Natural killer cell (primary cell): ENCODE measurements around the gene TTC34. TPM values are rescaled to one million over a fixed set of nuclear protein-coding genes. Genes with fewer than 3 reads are reported as not detected.
"Not testable (repeated sequence)": the region's sequence is repeated elsewhere in the genome, so short reads cannot be mapped to it uniquely, and the experiment has no call there.

Source experiments
- ATAC-seq, 3 donors: fragments of 150-1000 bp in 2 of 3; fragments of 200-7000 bp in 1 of 3; cut with Tn5 transposase; 1 replicate in 1 of 3; 2 replicates in 2 of 3; pipeline ENCODE4 v1.10.0; 2021; ENCODE audit warnings: mild to moderate bottlenecking in 2 of 3, moderate library complexity in 2 of 3
- DNase-seq, 2 donors: peaks; one replicate each; pipeline versions ENCODE4 v3.0.0 to v3.0.0-alpha.2; 2013 to 2021; ENCODE audit warnings: mixed read lengths in 1 of 2
- H3K27ac ChIP-seq: one replicate; pipeline ENCODE4 v1.5.1; 2013; ENCODE audit warnings: mild to moderate bottlenecking, low read length
- H3K27me3 ChIP-seq: one replicate; pipeline ENCODE4 v1.6.1; 2013; ENCODE audit warnings: low read length; ENCODE audit not compliant: control insufficient read depth, insufficient read depth
- H3K36me3 ChIP-seq: one replicate; pipeline ENCODE4 v1.6.1; 2013; ENCODE audit warnings: low read length; ENCODE audit not compliant: control insufficient read depth, insufficient read depth
- H3K4me1 ChIP-seq: one replicate; pipeline ENCODE4 v1.6.1; 2013; ENCODE audit warnings: low read length; ENCODE audit not compliant: control insufficient read depth, insufficient read depth
- H3K4me3 ChIP-seq: one replicate; pipeline ENCODE4 v1.5.1; 2013; ENCODE audit warnings: low read length
- H3K9me3 ChIP-seq: one replicate; pipeline ENCODE4 v1.6.1; 2013; ENCODE audit warnings: low read length; ENCODE audit not compliant: control insufficient read depth, insufficient read depth
- H3K27ac Mint-ChIP-seq, 2 donors: one replicate each; pipeline ENCODE4 v1.8.0; 2022; ENCODE audit warnings: mild to moderate bottlenecking in 2 of 2, mixed read lengths in 2 of 2, moderate library complexity in 1 of 2
- H3K27me3 Mint-ChIP-seq, 2 donors: one replicate each; pipeline ENCODE4 v1.8.0; 2022; ENCODE audit warnings: low read depth in 2 of 2, mixed read lengths in 2 of 2
- H3K36me3 Mint-ChIP-seq: one replicate; pipeline ENCODE4 v1.8.0; 2022; ENCODE audit warnings: mixed read lengths
- H3K4me1 Mint-ChIP-seq, 2 donors: one replicate each; pipeline ENCODE4 v1.8.0; 2022; ENCODE audit warnings: mixed read lengths in 2 of 2
- H3K4me3 Mint-ChIP-seq: one replicate; pipeline ENCODE4 v1.8.0; 2022; ENCODE audit warnings: mild to moderate bottlenecking, moderate library complexity, mixed read lengths
- H3K9me3 Mint-ChIP-seq, 2 donors: one replicate each; pipeline ENCODE4 v1.8.0; 2022; ENCODE audit warnings: mixed read lengths in 2 of 2
- WGBS: methylation state at CpG from one replicate; pipeline ENCODE4 v1.1.7; 2013; ENCODE audit warnings: missing lambda C conversion rate; ENCODE audit not compliant: insufficient coverage; 5-methylcytosine and 5-hydroxymethylcytosine counted together
- intact Hi-C: fragments of 100-400 bp; cut with micrococcal nuclease; formaldehyde crosslinking; loops from one replicate; pipeline ENCODE4 v1.14.2; 2022
- total RNA-seq, 4 donors: library from RNA; stranded (reverse); fragments of 120-200 nt in 1 of 4; gene quantifications; one replicate each; pipeline versions ENCODE4 v1.2.3 to v1.2.4, GENCODE V29; 2013 to 2022

Gene TTC34
- total RNA-seq, 3 donors from 2014 or later (not counting 1 experiment from before 2014, with no cell fraction given): 0.80 to 1.4 (median 1.2) TPM

- H3K9me3 Mint-ChIP-seq, H3K27ac ChIP-seq, H3K27ac Mint-ChIP-seq, H3K4me3 ChIP-seq, intact Hi-C loops, H3K4me1 Mint-ChIP-seq, DNase-seq, ATAC-seq, H3K27me3 Mint-ChIP-seq, H3K4me1 ChIP-seq, H3K4me3 Mint-ChIP-seq, H3K27me3 ChIP-seq, H3K36me3 Mint-ChIP-seq, H3K36me3 ChIP-seq, H3K9me3 ChIP-seq: not testable (repeated sequence)
- whole genome bisulfite sequencing: 35% methylated on average over 3 of the region's 9 CpGs
Measured at GRCh38 chr1:2694796-2695195, 106.7 kb downstream of the TTC34 start.

GRCh38 chr1:2690180-2690579 is 111.3 kb downstream of the TTC34 start:
- WGBS: 28% methylated on average over 4 of the region's 10 CpGs
- H3K9me3 Mint-ChIP-seq, H3K36me3 Mint-ChIP-seq: not testable (repeated sequence)

GRCh38 chr1:2688336-2688665 is 113.2 kb downstream of the TTC34 start:
- not testable (repeated sequence) for H3K4me3 Mint-ChIP-seq, ATAC-seq, H3K27ac ChIP-seq

More at GRCh38 chr1:2690180-2690579, 111.3 kb downstream of the TTC34 start:
- intact Hi-C loops, ATAC-seq, H3K4me1 ChIP-seq, H3K4me1 Mint-ChIP-seq, H3K9me3 ChIP-seq, H3K27ac ChIP-seq, H3K27me3 Mint-ChIP-seq, H3K27me3 ChIP-seq, DNase-seq, H3K27ac Mint-ChIP-seq, H3K4me3 Mint-ChIP-seq, H3K36me3 ChIP-seq, H3K4me3 ChIP-seq: not testable (repeated sequence)

GRCh38 chr1:2687638-2688335 is 113.7 kb downstream of the TTC34 start:
- H3K4me1 ChIP-seq, H3K9me3 Mint-ChIP-seq, H3K9me3 ChIP-seq, H3K4me3 Mint-ChIP-seq, intact Hi-C loops, H3K4me3 ChIP-seq, H3K27ac Mint-ChIP-seq, H3K27me3 ChIP-seq, H3K27ac ChIP-seq, H3K27me3 Mint-ChIP-seq, H3K4me1 Mint-ChIP-seq, H3K36me3 Mint-ChIP-seq, H3K36me3 ChIP-seq, ATAC-seq: not testable (repeated sequence)
- 35% methylated on average over 15 of the region's 17 CpGs for WGBS
- DNase-seq: peak in 1 of 2 donors; percentile 1

More at GRCh38 chr1:2688336-2688665, 113.2 kb downstream of the TTC34 start:
- H3K36me3 Mint-ChIP-seq, intact Hi-C loops, H3K4me3 ChIP-seq, H3K36me3 ChIP-seq, H3K4me1 ChIP-seq, H3K27ac Mint-ChIP-seq, H3K27me3 Mint-ChIP-seq, H3K4me1 Mint-ChIP-seq, H3K27me3 ChIP-seq, H3K9me3 Mint-ChIP-seq, H3K9me3 ChIP-seq: not testable (repeated sequence)
- peak in 1 of 2 donors; percentile 0 for DNase-seq
- WGBS: 52% methylated on average over 10 of the region's 11 CpGs

- H3K9me3 ChIP-seq, H3K4me1 ChIP-seq, H3K9me3 Mint-ChIP-seq, H3K4me1 Mint-ChIP-seq, H3K27ac Mint-ChIP-seq, H3K4me3 ChIP-seq, H3K36me3 ChIP-seq, H3K27ac ChIP-seq, ATAC-seq, intact Hi-C loops, H3K27me3 Mint-ChIP-seq, H3K4me3 Mint-ChIP-seq, H3K36me3 Mint-ChIP-seq, H3K27me3 ChIP-seq: not testable (repeated sequence)
- peak in 1 of 2 donors; percentile 1 for DNase-seq
- 35% methylated on average over 9 of the region's 14 CpGs for WGBS
Measured at GRCh38 chr1:2687174-2687591, 114.3 kb downstream of the TTC34 start.

- H3K4me1 Mint-ChIP-seq, ATAC-seq, H3K4me3 ChIP-seq, H3K36me3 Mint-ChIP-seq, H3K4me3 Mint-ChIP-seq, H3K9me3 ChIP-seq, H3K27ac Mint-ChIP-seq, H3K9me3 Mint-ChIP-seq, H3K27me3 Mint-ChIP-seq, H3K4me1 ChIP-seq, H3K27ac ChIP-seq, intact Hi-C loops, H3K36me3 ChIP-seq, H3K27me3 ChIP-seq, DNase-seq: not testable (repeated sequence)
- 6% methylated on average over 9 of the region's 23 CpGs for WGBS
Measured at GRCh38 chr1:2686091-2686863, 115.2 kb downstream of the TTC34 start.

GRCh38 chr1:2685671-2686070 is 115.8 kb downstream of the TTC34 start:
- not testable (repeated sequence) for H3K4me1 ChIP-seq
- WGBS: 13% methylated on average over 2 of the region's 8 CpGs

GRCh38 chr1:2684878-2685277 is 116.6 kb downstream of the TTC34 start:
- intact Hi-C loops, H3K36me3 Mint-ChIP-seq, ATAC-seq, H3K9me3 Mint-ChIP-seq, H3K4me1 ChIP-seq, H3K4me1 Mint-ChIP-seq, H3K27me3 Mint-ChIP-seq, H3K4me3 ChIP-seq, H3K4me3 Mint-ChIP-seq, H3K27ac Mint-ChIP-seq, H3K36me3 ChIP-seq, H3K27ac ChIP-seq, H3K27me3 ChIP-seq, H3K9me3 ChIP-seq: not testable (repeated sequence)
- WGBS: 15% methylated on average over 5 of the region's 9 CpGs
- DNase-seq: peak in 1 of 2 donors; percentile 2

More at GRCh38 chr1:2685671-2686070, 115.8 kb downstream of the TTC34 start:
- H3K4me3 ChIP-seq, ATAC-seq, H3K36me3 ChIP-seq, H3K4me3 Mint-ChIP-seq, H3K4me1 Mint-ChIP-seq, H3K27me3 Mint-ChIP-seq, H3K27me3 ChIP-seq, DNase-seq, H3K27ac ChIP-seq, H3K9me3 Mint-ChIP-seq, intact Hi-C loops, H3K36me3 Mint-ChIP-seq, H3K27ac Mint-ChIP-seq, H3K9me3 ChIP-seq: not testable (repeated sequence)
